ENCODE measurements around the gene GDI2. TPM values are rescaled to one million over a fixed set of nuclear protein-coding genes. Genes with fewer than 3 reads are reported as not detected.

GDI2 gene
- total RNA-seq, 2 donors from 2014 or later = 179 to 185 TPM

DNA sequence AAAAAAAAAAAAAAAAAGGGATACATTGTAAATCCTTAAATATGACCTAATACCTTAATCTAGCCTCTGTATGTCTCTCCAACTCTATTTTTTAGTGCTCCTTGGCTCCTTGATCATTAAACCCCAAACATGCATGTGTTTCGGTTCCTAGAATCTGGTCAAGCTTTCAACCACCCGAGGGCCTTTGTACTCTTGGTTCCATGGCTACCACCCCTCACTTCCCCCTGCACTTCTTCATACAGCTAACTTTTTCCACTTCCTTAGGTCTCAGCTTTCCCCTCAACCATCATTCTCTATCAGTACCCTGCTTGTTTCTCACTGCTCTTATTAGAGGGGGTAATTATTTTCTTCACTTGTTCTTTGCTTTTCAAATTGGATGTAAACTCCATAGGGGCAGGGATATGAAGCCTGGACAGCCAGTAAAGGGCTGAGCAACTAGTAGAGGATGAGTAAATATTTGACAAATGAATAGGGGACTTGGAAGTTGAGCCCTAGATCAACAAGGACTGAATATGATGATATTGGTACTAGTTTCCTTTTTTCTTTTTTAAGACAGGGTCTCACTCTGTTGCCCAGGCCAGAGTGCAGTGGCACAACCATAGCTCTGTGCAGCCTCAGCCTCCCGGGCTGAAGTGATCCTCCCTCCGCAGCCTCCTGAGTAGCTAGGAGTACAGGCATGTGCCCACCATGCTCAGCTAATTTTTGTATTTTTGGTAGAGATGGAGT lies 4.3 kb upstream of the GDI2 start:
- intact Hi-C loops (cut with DNase I) = no loop called here
- Histone ChIP-seq H3K27ac (no peak overlapping the region), H3K36me3 (replicated peaks in 1 of 2; ENCODE audit: insufficient read depth in 1 of 2, low read depth in 2 of 2) (no peaks in the 10 kb centered on the region), H3K9me3 (no peaks in the 10 kb centered on the region), H3K4me3 (no peak overlapping the region), H3K4me1 (peaks cover 13% of the 10 kb centered on the region), H3K27me3 (no peaks in the 10 kb centered on the region)
- no peak for ATAC-seq
- no peak for TF ChIP-seq POLR2A (IDR thresholded peaks at IDR 0.05)
- TF ChIP-seq, protein P1, sequence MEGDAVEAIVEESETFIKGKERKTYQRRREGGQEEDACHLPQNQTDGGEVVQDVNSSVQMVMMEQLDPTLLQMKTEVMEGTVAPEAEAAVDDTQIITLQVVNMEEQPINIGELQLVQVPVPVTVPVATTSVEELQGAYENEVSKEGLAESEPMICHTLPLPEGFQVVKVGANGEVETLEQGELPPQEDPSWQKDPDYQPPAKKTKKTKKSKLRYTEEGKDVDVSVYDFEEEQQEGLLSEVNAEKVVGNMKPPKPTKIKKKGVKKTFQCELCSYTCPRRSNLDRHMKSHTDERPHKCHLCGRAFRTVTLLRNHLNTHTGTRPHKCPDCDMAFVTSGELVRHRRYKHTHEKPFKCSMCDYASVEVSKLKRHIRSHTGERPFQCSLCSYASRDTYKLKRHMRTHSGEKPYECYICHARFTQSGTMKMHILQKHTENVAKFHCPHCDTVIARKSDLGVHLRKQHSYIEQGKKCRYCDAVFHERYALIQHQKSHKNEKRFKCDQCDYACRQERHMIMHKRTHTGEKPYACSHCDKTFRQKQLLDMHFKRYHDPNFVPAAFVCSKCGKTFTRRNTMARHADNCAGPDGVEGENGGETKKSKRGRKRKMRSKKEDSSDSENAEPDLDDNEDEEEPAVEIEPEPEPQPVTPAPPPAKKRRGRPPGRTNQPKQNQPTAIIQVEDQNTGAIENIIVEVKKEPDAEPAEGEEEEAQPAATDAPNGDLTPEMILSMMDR (IDR thresholded peaks at IDR 0.05) = no peak
- DNase-seq = no peak
- WGBS, 2 donors = 86 to 91% methylated on average over 4 of the region's 4 CpGs

DNA sequence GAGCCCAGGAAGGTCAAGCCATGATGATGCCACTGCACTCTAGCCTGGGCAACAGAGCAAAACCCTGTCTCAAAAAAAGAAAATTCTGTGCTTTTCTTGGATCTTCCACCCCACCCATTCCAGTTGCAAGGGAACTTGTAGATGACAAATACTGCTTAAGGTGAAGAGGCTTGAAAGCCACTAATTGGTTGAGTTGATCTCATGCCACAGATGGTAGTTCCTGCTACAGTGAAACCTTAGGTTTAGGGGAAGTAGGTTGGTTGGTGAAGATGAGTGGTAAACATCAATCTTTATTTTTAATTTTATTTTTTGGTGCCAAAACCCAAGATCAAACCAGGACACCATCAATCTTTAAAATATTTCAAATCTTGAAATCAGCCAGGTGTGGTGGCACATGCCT lies 2.9 kb upstream of the GDI2 start:
- no peaks in the 10 kb centered on the region for H3K9me3 ChIP-seq
- intact Hi-C loops (cut with DNase I) = no loop called here
- TF ChIP-seq, protein P1 (IDR thresholded peaks at IDR 0.05) = no peak
- no peak for TF ChIP-seq POLR2A (IDR thresholded peaks at IDR 0.05)
- H3K36me3 ChIP-seq (replicated peaks in 1 of 2; ENCODE audit: insufficient read depth in 1 of 2, low read depth in 2 of 2) = no peaks in the 10 kb centered on the region
- peaks cover 21% of the 10 kb centered on the region for H3K4me1 ChIP-seq
- DNase-seq = no peak
- H3K27ac ChIP-seq = no peak overlapping the region
- no peak overlapping the region for H3K4me3 ChIP-seq
- no peak for ATAC-seq
- H3K27me3 ChIP-seq = no peaks in the 10 kb centered on the region

DNA sequence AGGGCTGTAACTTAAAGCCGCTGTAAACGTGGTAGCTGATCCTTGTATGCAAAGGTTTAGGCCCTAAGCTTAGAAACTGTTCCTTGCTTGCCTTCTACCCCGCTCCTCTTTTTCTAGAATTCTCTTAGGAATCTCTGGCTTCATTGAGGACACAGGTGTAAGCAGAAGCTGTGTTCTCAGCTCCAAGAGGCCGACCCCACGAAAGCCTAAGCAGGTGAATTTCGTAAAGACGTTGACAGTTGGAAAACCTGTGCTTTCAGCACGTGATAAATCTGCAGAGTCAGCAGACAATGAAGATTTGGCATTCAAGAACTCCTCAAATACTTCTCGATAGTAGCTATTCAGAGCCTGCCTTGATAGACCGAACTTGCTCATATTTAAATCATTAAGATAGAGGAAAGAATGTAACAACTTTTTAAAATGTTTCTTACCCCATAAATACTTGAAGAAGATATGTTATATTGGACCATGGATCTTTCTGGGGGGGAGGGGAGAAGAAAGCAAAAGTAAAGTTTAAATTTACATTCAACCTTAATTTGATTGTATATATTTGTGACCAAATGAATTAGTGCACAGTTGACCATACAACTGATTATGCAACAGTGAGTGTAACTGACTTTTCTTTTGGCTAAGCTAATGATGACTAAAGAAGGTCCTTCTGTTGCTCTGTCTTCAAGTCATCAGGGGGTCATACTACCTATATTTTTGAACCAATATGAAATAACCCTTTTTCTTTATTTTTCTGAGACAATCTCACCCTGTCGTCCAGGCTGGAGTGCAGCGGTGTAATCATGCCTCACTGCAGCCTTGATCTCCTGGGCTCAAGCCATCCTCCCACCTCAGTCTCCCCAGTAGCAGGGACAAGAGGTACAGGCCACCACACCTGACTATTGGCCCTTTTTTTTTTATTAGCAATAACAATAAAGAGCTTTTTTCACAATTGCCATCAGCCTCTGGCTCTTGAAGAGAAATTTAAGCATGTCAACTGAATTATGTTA lies 1.2 kb upstream of the GDI2 start:
- ATAC-seq = no peak
- no peaks in the 10 kb centered on the region for H3K36me3 ChIP-seq (replicated peaks in 1 of 2; ENCODE audit: insufficient read depth in 1 of 2, low read depth in 2 of 2)
- TF ChIP-seq, protein P1 (IDR thresholded peaks at IDR 0.05) = no peak
- no peak for TF ChIP-seq POLR2A (IDR thresholded peaks at IDR 0.05)
- peak overlapping the region in 1 of 2 donors; percentile 47 for H3K4me3 ChIP-seq
- H3K27ac ChIP-seq = peak overlapping the region; percentile 74 to 100 (median 98)
- no peak for DNase-seq
- H3K9me3 ChIP-seq = no peaks in the 10 kb centered on the region
- H3K4me1 ChIP-seq = peaks cover 38% of the 10 kb centered on the region
- WGBS, 2 donors = 22 to 23% methylated on average over 11 to 12 of the region's 12 CpGs
- no peaks in the 10 kb centered on the region for H3K27me3 ChIP-seq
- intact Hi-C loops (cut with DNase I) = no loop called here

DNA sequence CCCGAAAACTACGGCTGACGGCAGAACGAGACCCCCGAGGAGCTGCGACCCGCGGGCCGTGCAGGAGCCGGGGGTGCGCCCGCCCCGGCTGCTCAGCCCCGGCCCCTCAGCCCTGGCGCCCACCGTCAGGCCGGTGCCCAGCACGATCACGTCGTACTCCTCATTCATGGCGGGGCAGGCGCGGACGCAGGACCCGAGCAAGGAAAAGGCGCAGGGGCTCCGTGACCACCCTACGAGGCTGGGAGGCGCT lies 218 bp downstream of the GDI2 start:
- ATAC-seq (peak; percentile 24), DNase-seq (no peak)
- no peaks in the 10 kb centered on the region for H3K9me3 ChIP-seq
- WGBS, 2 donors = 0 to 1% methylated on average over 15 to 29 of the region's 29 CpGs
- H3K4me1 ChIP-seq = peaks cover 46% of the 10 kb centered on the region
- H3K36me3 ChIP-seq (replicated peaks in 1 of 2; ENCODE audit: insufficient read depth in 1 of 2, low read depth in 2 of 2) = no peaks in the 10 kb centered on the region
- TF ChIP-seq POLR2A (IDR thresholded peaks at IDR 0.05) = no peak
- TF ChIP-seq, protein P1 (IDR thresholded peaks at IDR 0.05) = no peak
- intact Hi-C loops (cut with DNase I) = no loop called here
- H3K27ac ChIP-seq = peak overlapping the region; percentile 74 to 100 (median 98)
- peak overlapping the region; percentile 71 to 92 for H3K4me3 ChIP-seq
- no peaks in the 10 kb centered on the region for H3K27me3 ChIP-seq

Measured in body of pancreas (tissue), 4 donors.